ENCODE data around the gene SKOR1.

The SKOR1 gene

DNA sequence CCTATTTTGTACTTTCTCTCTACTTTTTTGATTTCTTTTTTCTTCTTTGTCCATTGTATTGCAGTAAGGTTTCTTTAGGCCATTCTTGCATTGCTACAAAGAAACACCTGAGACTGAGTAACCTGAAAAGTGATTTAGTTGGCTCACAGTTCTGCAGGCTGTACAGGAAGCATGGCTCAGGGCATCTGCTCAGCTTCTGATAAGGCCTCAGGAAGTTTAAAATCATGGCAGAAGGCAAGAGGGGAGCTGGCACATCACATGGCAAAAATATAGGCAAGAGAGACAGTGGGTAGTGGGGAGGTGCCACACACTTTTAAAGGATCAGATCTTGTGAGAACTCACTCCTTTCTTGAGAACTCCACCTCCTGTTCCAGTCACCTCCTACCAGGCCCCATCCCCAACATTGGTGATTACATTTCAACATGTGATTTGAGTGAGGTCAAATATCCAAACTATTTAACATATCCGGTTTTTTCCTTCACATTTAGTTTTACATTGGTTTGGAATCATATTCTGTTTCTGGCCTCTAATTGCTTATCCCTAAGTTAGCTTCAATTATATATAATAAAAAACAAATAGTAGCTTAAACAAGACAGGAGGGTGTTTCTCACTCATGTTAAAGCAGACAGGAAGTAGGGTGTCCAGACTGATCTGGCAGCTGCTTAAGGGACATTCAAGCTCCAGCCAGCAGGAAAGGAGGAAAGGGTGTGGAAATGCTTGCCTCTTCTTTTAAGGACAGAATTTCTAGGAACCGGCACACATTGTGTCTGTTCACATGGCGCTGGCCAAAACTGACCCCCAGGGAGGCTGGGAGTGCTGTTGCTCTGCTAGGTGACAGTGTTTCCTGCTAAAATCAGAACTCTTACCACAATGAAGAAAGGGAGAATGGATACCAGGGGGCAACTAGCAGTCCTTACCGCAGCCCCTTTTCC, 28.8 kb upstream of the SKOR1 start:
- no peak for DNase-seq (ENCODE audit: low read depth in 2 of 2)

DNA sequence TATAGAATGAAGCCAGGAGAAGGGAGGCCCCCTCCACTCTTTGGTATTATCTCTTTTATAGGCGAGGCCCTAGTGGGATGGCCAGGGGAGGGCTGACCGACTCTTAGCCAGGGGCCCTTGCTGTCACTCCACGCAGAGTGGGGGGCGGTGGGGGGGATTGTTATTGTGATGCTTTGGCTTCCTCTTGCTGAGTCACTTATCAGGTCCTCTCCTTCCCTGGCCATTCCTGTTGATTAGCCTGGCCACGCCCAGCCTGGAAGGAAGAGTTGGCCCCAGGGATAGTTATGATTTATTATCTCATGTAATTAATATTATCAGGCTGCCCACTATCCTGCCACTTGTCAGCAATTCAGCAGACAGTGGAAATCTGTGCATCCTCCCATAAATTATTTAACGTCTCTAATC, 25.5 kb upstream of the SKOR1 start:
- DNase-seq (ENCODE audit: low read depth in 2 of 2), result no peak

DNA sequence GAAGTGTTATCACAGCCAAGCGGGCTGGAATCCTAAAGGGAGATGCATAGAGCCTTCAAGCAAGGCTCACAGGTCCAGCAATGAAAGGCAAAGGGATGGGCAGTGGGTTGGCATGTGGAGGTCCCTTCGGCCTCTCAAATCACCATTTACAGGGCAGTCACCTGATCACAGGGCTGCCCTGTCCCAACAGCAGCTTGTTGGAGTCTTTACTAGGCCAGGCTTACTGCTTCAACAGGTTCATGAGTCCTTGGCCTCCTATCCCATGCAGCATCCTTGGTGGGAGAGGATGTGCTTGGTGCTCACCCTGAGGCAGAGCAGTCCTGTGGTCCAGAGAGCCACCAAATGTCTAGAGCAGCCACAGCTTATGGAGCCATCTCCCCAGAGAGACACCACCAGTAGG, 24.2 kb upstream of the SKOR1 start:
- no peak for DNase-seq (ENCODE audit: low read depth in 2 of 2)

DNA sequence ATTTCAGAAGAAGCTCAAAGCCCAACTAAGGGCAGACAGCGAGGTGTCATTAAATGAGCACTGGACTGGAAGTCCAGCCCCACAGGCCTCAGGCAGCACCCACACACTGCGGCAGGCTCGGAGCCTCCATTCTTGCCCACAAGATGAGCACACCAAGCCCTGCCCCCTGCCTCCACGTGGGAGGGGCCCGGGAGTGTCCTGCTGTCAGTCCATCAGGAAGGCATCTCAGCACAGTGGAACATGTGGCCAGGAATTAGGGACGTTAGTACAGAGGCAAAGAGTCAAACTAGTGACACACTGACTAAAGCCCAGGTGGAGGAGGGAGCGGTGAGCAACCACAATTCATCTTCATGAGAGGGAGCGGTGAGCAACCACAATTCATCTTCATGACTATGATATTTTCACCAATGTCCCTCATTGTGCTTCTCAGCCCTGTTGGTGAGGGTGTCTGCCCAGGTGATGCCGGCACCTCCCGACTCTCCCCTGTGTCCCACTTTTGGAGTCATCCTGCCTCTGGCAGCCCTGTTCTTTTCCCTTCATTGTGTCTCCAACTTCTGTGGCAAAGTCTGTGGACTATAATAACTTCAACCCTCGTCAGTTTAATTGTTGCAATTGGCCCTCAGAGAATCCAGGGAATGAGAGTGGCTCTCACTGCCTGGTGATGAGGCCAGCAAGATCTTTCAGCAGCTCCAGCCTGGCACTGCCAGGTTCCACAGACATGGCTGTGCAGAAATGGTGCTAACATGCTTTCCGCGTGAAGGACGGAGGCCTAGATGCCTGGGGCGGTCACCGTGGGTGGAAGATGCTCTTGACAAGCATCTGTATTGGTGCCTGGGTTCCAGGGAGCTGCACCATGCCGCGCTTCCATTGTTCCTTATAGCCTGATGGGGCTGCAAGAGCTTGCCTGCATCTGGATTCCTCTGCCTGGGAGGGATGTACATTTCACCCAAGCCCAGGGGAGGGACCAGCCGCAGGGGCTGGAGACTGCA, 23.1 kb upstream of the SKOR1 start:
- no peak for DNase-seq (ENCODE audit: low read depth in 2 of 2)

DNA sequence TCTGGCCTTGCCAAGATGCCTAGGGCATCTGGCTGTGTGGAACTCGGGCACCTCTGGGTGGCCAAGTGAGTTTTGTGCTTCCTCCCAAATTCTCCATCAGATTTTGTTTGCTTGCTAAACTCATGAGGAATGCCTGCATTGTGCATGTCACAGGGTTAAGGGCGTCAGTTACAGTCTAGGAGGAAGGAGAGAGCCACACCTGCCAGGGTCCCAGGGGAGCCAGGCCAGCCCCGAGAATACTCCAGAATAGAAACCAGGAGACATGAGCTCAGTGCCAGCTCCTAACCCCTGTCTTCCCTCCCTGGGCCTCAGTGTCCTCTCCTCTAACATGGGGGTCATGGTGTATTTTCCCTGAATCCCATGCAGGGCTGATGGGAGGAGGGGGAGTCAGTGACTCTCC, 22.0 kb upstream of the SKOR1 start:
- no peak for DNase-seq (ENCODE audit: low read depth in 2 of 2)

DNA sequence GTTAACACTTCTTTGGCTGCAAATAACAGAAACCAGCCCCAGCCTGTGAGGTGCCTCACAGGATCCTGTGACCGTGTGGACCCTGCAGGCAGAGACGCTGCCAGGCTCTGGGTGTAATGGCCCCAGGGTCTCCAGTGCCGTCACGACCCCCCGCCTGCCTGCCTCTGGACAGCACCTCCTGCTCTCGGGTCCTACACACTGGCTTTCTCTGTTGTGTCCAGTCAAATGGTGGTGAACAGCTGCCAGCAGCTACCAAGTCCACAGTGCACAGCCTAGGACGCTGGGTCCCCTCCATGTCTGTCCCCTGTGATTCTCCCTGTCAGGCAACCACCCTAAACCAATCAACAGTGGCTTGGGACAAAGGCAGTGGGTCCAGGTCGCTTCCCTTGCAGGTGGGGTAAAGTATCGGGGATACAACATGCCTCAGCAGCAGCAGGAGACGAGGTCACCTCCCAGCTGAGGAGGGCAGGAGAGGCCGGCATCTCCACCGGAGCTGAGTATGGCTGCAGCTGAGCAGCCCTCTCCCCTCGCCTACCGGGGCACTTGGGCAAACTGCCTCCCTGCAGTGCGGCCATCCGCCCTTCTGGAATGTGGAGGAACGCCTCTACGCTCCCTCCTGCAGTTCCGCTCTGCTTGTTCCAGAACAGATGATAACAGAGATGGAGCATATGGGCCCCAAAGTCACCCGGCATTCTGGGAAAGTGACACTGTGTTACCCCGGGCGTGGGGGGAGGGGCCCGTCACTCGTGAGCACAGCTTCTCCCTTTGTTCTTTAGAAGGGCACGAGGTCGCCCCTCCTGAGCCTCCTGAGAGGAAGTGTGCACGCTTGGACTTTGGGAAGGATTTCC, 21.1 kb upstream of the SKOR1 start:
- no peak for DNase-seq (ENCODE audit: low read depth in 2 of 2)

DNA sequence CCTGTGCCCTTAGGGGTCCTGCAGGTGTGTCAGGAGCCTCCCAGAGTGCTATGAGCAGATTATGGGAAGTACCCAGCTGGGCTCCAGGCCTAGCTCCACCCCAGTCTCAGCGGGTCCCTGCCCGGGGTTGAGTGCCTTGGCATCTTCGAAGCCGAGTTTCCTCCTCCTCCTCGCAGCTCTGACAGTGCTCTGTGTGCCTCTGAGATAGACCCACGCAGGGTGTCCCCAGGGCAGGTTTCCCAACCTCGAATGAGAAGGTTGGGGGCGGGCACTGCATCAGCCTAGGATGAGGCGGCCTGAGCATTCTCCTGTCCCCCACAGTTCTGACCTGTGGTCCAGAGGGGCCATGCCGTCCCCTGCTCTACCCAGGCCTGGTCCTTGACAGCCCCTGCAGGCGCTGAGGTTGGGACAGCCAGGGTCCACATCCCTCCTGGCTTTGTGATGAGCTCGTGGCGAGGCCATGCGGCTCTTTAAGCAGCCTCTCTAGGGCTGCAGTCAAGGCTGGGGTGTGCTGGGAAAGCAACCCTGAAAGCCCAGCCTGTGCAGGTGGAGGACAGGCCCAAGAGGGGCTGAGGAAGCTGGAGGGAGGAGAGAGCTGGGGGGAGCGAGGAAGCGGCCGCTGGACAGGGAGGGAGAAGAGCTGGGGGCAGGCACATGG, 20.2 kb upstream of the SKOR1 start:
- DNase-seq (ENCODE audit: low read depth in 2 of 2), result no peak

DNA sequence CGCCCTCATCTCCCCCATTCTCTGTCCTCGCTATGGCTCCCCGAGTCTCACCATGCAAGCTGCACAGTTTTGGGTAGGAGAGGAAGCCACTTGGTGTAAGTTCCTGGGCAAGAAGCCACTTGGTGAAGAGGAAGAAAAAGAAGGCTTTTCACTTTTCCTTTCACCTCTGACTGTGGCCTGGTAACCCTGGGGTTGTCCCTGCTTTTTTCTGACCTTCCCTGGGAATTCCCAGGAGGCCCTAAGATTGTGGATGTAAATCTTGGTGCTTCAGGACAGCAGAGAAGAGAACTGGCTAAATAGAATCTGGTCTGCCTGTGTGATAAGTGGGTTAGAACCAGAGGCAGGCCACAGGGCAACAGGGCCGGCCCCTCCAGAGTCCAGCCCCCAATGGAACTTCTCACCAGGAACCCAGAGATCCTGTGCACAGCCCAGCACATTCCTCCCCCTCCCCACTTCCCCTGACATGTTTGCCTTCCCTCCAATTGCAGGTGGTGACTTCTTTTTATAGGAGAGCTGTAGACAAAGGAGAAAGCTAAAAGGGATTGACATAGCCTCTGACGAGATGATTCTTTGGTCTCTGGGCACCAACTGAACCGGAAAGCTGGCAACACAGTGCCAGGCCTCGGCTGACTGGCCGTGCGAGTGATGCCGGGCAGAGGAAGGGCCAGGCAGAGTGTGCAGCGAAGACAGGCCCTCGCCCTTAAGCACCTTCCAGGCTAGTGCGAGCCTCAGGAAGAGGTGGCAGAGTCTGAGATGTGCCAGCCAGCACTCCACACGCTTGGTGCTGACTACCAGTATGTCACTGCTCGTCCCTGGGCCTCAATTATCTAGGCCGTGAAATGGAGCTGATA, 19.4 kb upstream of the SKOR1 start:
- no peak for DNase-seq (ENCODE audit: low read depth in 2 of 2)

DNA sequence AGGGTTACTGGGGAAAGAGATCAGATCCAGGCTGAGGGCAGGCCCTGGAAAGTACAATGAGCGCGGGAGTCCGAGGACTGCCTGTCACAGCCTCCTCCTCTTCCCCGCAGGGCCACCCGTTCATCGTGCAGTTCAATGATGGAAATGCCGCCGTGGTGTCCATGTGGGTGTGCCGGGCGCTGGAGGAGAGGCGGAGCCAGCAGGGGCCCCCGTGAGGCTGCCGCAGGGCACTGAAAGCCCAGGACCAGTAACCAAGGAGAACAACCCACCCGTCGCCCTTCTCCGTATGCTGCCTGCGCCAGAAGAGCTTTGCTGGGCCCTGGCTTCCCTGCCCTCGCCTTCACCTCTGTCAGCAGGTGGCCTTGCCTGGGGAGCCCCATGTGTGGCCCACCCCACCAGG, 18.8 kb upstream of the SKOR1 start:
- DNase-seq (ENCODE audit: low read depth in 2 of 2), result no peak

DNA sequence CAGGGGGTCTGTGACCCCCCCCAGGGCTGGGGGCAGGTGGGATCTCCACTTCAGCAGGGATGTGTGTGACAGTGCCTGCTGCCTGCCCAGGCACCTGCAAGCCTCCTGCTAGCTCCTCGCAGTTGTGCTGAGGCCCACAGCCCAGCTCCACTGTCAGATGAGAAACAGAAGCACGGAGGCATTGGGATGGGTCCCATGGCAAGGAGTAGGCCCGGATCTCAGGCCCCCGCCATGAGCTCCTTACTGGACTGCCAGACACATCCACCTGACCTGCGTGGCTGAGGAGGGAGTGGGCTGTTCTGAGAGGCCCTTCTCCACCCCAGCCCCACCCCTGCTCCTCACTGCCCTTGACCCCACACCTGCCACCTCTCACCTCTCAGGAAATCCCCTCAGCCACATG, 18.2 kb upstream of the SKOR1 start:
- no peak for DNase-seq (ENCODE audit: low read depth in 2 of 2)

DNA sequence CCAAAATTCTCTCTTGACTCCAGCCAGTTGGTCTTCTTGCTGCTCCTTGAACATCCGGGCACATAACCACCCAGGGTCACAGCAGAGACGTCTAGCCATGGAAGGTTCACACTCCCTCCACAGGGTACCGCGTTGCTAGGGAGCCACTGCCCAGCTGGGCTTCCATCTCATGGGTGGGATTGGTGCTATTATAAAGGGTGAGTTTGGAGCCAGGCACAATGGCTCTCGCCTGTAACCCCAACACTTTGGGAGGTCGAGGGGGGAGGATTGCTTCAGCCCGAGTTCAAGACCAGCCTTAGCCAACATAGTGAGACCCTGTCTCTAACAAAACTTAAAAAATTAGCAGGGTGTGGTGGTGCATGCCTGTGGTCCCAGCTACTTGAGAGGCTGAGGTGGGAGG, 17.5 kb upstream of the SKOR1 start:
- no peak for DNase-seq (ENCODE audit: low read depth in 2 of 2)

DNA sequence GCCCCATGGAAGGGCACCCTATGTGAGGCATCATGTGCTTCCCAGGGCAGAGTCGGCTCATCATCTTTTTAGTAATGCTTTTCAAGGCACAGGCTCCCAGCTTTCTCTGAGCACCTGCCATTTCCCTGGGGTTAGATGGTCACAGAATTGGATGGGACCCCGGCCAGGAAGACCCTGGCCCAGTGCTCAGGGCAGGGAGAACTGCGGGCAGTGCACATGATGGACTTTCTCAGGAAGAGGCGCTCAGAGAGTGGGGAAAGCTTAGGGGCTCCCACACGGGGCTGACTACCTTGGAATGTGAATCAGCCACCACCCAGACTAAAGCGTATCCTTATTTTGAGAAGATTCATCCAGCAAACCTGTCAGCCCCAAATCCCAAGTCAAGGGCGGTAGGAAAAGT, 16.5 kb upstream of the SKOR1 start:
- DNase-seq (ENCODE audit: low read depth in 2 of 2), result no peak

DNA sequence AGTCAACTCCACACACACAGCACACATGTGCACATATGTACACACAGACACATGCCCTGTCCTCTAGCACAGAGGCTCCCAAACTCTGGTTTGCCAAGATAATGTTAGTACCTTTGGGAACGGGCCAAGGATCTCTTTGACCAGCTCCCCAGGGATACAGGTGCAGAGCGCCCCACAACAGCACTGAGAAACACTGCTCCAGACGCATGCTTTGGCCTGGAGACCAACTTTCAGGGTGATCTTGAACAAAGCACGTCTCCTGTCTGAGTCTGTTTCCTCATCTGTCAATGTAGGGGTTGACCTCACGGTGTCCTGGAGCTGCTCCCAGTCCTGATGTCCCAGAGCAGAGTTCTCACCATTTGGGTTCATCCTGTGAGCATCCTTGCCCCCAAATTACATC, 15.9 kb upstream of the SKOR1 start:
- DNase-seq (ENCODE audit: low read depth in 2 of 2), result no peak

DNA sequence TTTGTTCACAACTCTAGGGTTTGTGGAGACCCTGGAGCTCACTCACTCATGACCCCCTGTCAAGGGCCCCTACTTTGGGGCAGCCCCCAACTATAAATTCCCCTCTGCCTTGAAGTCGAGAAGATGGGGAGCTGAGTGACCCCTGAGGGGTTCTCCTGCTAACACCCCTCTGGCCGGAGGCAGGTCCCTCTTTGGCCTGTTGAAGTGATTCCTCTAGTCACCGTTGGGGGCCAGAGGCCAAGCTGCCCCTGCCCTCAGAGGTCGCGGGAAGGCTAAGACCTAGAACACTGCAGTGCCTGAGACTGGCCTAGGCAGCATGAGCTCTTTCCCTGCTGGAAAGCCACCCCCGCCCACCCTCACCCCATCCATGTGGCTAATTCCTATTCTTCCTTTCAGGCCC, 15.4 kb upstream of the SKOR1 start:
- DNase-seq (ENCODE audit: low read depth in 2 of 2), result no peak

DNA sequence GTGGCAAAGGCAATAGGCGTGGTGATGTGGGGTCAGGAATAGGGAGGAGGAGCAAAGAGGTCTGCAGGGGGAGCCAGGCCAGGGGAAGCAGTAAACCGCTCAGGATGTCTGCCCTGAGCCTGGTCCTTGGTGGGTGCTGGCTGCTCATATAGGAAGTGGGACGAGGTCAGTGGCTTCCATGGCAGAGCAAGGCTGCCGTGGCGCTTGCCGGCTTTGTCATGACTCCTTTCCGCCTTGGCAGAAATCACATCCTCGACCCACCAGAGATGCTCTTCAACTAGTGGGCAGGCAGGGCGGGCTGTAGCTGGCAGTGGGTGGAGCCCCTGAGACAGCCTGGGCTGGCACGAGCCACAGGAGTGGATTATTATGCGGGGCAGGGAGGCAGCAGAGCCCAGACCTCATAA, 13.1 kb upstream of the SKOR1 start:
- no peak for DNase-seq (ENCODE audit: low read depth in 2 of 2)

DNA sequence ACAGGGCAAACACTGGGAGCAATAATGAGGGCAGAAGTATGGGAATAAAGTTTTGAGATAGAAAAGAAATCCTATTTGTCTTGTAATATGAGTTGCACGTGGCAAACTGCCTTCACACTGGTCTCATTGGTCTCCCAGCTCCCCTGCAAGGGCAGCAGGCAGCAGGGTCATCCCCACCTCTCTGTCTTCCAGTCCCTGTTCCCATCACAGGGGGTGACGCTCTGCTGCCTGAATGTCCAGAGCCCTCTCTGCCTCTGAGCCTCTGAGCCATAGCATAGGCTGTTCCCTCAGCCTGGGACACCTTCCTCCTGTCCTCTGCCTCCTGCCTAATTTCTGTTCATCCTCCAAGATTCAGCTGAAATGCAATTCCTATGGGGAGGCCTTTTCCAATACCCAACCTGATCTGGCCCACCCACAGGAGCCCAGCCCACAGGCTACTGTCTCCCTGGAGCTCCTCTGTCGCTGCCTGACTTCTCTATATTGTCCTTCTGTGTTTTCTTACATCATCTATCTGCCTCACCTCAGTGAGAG, 12.1 kb upstream of the SKOR1 start:
- DNase-seq (ENCODE audit: low read depth in 2 of 2), result no peak

DNA sequence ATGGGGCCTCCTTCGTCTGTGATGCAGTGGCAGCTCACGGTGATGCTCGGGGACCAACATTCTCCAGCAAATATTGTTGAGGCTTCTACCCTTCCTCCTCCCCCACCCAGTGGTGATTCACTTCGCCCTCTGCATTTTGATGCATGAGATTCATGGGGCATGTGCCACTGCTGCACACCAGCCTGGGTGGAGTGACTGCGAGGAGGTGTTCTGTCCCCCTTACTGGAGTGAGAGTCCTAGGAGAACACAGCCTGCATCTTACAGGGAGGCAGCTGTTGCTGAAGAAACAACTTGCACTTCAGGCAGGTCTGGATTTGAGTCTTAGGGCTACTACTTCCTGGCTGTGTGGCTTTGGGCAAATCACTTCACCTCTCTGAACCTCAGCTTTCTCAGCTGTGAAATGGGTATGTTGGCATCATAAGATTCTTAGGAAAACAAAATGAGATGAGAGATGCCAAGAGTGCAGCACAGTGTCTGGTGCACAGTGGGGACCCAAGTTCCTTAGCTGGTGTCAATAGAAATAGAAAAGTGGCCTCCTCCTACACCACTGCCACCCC, 10.2 kb upstream of the SKOR1 start:
- DNase-seq (ENCODE audit: low read depth in 2 of 2), result no peak

DNA sequence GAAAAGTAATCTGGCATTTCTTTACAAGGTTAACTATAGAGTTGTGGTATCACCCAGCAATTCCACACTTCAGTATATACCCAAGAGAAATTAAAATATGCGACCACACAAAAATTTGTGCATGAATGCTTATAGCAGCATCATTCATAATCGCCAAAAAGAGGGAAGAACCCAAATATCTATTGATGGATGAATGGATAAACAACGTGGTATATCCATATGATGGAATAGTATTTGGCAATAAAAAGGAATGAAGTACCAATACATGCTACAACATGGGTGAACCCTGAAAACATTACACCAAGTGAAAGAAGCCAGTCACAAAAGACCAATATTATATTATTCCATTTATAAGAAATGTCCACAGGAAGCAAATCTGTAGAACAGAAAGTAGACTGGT, 8.6 kb upstream of the SKOR1 start:
- no peak for DNase-seq (ENCODE audit: low read depth in 2 of 2)

DNA sequence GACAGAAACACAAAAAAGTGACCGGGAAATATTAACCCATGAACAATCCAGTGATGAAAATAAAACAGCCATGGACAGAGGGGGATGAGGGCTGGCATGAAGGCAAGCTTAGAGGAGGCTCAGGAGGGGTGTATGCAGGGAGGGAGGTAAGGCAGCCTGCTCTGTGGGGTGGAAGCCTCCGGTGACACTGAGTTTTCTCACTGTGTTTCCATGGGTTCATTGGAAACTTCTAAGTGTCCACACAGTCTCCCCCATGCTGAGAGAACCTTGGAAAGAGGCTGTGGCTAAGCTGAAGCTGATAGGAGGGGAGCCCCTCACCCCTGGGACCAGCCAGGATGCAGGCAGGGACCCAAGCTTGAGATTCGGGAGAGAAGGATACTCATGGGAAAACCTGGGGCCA, 6.8 kb upstream of the SKOR1 start:
- no peak for DNase-seq (ENCODE audit: low read depth in 2 of 2)

DNA sequence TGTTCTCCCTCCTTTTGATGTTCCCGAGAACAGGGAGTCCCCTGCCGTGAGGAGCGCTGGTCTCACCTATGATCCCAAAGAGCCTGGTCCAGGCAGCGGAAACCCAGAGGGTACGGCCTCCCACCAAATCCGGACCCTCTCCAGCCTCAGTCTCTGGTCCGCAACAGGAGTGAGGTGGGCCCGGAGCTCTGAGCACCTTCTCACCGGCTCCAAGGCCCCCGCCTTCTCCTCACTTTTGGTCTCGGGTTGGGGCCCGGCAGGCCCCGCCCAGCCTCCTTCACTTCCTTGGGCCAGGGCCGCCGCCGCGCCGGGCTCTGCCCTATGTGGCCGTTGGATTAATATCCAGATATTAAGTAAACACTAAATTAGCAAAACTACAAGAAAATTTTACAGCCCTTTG, 5.7 kb upstream of the SKOR1 start:
- no peak for DNase-seq (ENCODE audit: low read depth in 2 of 2)
